GM21528 (cell line): ENCODE measurements around the gene HOXD4.
A peak's percentile ranks its signal among the peaks of the same experiment; 100 is the strongest.

ENCODE experiments used
- ATAC-seq: cut with Tn5 transposase; IDR thresholded peaks from one replicate; pipeline ENCODE4 v1.9.1; 2021; ENCODE audit warnings: mild to moderate bottlenecking, moderate library complexity; ENCODE audit not compliant: unreplicated experiment, low FRiP score

The HOXD4 gene

DNA sequence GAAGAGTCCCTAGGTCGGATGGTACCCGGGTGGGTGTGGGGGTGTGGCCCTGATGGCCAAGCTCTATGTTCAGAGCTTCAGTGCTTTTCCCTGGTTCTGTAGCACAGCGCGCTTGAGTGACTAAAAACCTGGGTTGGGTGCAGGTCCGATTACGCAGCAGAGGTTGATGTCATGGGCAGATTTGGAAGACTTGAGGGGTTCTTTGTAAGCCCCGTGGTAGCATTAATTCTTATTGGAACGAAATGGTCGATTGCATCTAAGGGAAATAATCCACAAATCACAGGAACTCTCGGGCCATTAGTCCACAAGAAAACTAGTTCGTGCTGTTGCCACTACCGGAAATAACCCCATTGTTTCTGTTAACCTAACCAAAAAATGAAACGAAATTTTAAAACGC lies 12.8 kb upstream of the HOXD4 start:
- ATAC-seq, result no peak

DNA sequence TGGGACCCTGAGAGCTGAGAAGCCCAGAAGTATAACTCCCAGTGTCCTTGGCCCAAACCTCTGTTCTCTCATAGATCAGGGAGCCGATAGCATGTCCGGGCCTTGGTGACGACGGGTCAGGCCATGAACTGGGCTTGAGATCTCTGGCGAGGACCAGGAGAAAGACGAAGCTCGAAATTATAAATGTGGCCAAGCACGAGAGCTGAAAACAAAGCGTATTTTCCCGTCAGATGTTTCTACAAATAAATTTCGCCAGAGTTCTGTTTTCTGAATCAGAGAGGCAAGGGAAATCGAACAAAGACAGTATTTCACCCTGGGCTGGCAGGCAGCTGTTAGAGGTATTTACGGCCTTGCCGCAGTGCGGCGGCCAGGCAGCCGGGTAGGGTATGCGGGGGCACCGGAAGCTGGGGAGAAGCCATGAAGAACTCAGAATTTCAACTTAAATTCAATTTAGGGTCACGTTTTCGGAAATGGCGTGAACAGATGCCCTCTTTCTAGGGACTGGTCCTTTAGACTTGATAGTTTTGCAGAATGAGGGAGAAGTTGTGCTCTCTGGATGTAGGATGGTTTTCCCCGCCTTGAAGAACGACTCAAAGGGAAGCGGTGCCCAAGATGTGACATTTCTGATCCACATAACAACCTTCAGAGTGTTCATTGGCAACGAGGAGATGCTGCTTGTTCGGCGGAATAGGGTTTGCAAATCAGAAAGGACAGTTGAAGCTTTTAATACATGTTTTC lies 12.3 kb upstream of the HOXD4 start:
- ATAC-seq, result no peak

DNA sequence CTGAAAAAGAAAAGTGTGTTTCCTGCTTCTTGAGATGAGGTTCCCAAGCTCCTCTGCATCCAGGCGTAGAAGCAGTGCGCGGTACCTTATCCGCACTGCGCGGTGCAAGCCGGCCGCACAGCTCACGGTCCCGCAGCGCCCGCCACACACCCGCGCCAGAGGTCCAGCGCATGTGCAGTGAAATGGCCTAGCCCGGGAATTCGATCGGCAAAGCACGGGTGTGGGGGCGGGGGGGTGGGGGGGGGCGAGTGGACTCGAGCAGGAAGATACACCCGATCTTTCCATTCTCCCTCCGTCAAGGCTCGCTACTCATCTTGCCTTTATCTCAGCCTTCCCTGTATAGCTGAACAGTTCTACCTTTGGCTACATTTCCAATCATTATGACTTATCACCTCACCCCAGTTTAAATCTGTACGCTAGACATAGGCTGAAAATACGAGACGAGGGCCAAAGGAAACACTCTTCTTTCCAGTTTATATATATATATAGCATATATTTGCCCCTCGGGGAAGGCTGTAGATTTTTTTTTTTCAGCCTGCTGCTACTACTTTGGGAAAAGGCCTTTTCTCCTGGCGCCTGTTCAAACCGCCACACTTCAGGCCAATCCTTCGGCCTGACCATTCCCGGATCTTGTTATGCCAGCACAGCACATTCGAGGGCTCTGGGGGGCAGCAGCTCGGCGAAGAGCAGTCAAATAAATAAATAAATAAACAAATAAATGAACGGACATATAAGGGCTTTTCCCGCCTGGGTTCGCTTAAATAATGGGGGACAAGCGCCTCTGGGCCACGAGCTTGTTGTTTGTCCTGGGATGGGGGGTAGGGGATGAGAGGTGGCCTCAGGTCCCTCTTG lies 11.5 kb upstream of the HOXD4 start:
- ATAC-seq, result no peak

DNA sequence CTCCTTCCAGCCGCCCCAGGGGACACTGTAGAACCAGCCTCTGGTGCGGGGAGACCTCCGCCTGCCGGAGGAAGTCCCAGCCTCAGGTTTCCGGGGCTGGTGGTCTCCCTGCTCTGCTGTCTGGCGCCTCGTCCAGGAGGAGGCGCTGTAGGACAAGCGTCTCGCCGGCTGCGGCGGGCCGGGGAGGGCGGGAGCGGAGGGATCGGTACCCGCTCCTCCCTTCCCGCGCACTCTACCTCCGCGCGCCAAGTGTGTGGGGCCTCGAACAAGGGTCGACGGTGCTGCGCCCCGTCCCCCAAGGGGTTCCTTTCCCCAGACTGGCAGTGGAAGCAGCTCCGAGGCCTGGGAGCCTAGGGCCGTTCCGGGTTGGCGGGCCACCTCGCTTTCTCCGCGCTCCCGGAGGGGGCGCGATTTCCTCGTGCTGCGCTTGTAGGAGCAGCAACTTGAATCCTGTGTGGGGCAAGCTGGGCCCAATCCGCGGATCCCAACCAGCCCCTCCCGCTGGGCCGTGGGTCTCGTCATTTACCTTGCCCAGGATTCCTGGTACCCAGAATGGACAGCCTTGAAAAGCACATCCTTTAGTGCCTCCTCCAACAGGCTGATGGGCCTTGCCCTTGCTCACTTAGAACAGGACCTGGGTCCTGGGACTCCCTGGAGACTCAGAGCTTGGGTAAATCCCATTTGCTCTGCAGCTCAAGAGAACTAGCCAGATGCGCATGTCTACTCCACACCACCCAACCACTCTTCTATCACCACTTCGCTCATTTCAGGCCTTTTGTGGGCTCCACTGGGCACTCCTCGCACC lies 10.6 kb upstream of the HOXD4 start:
- peak; percentile 95 for ATAC-seq

DNA sequence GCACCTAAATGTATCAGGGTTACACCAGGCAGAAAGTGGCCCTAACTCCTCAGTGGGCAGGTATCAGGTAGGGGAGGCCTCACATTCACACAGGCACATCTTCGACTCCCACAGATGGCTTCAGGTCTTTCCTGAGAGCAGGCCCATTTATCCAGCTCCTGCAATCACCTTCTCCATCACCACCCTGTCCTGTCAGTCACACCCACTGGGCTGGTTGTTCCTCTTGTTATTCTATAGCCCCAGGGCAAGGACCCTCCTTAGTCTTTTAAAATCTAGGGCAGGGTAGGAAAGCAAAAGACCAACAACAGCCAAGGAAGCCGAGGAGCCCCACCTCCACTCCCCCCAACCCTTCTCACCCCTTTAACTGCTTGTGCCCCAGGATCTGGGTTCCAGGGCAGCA lies 9.1 kb upstream of the HOXD4 start:
- ATAC-seq, result no peak

DNA sequence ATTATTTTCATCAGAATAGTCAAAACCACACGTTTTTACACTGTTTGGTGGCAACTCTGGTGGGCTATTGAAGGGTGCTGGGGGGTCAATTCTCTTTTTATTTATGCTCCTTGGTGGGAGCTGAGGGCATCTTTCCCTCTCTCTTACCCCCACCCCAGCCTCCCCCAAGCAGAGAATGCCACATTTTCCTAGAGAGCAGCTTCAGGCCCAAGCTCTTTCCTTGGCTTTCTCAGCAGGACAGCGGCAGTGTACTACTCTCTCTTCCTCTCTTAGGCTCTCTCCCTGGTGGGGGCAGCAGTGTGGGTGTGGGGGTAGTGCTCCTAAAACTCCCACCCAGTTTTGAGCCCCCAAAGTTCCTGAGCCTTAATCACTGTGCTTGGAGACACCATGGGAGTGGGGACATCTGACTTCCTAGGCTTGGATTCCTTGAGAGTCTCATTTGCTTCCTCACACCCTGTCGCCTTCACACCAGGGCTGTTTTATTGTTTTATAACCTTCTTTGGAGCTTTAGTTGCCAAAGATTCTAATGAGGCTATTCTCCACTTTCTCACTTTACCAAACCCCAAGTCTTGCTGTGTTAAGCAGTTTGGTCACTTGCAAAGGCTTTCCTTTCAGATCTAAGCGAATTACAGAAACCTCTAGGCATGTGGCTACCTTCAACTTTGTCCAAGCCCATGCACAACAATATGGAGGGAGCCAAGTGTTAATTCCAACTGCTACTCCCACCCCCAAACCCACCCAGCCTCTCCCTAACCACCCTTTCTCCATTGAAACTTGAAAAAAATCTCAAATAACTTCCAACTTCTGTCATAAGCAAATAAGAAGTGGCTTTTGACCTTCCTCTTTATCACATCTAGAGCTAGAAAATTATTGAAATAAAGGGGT lies 6.0 kb upstream of the HOXD4 start:
- ATAC-seq, result no peak

DNA sequence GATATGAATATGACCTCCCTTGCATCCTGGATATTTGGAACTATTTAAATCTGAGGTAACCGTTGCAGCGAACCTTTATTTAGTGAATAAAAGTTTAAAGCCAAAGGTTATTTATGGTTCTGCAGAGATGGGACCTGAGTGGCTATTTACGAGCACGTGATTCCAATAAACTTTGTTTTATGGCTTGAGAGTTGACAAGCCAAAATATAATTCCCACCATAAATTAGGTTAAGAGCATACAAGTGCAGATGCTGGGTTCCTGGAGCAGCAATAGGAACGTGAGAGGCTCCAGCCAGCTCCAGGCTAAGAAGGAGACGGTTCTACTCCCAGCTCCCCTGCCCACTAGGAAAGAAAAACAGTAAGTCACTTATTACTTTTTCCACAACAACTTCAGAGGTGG lies 5.2 kb upstream of the HOXD4 start:
- no peak for ATAC-seq

DNA sequence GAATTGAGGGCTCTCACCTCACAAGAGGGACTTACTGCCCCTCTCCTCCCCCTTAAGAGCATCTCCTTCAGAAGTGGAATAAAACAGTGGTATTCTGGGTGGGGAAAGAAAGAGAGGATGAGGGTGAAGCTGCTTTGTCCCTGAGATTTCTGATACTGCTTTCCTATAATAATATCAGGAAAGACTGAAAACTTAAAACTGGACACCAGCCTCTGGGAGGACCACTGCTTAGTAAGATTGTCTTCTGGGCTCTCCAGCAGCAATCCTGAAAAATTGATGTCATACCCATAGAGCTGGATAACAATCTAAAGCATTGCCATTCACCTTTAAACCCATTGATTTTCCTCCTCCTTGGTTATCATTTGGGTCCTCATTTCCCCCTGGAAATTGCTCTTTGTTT lies 4.7 kb upstream of the HOXD4 start:
- ATAC-seq, result no peak

DNA sequence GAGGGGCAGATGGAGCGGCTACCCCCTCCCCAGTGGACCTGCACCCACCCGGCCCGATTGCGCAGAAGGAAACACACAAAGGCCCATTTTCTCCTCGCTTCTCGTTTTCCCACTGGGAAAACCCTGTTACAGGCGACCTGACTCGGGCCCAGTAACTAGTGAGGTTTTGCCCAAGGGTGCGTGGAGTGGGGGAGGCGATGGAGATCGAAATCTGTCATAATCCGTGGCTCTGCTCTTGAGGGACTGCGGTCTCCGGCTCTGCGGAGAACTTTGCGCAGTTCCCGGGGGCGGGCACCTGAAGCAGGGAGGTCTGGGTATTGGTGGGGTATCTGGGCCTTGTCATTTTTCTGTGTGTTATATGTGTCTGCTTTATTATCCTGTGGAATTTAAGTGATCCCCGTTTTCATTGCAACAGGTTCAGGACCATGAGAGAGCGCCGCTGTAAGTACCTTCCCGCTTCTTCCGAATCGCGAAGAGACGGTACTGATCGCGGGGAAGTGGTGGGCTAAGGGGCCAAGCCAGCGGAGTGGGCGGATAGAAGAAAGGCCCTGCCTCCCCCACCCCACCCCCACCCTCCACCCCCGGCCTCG lies 4.0 kb upstream of the HOXD4 start:
- ATAC-seq, result no peak

DNA sequence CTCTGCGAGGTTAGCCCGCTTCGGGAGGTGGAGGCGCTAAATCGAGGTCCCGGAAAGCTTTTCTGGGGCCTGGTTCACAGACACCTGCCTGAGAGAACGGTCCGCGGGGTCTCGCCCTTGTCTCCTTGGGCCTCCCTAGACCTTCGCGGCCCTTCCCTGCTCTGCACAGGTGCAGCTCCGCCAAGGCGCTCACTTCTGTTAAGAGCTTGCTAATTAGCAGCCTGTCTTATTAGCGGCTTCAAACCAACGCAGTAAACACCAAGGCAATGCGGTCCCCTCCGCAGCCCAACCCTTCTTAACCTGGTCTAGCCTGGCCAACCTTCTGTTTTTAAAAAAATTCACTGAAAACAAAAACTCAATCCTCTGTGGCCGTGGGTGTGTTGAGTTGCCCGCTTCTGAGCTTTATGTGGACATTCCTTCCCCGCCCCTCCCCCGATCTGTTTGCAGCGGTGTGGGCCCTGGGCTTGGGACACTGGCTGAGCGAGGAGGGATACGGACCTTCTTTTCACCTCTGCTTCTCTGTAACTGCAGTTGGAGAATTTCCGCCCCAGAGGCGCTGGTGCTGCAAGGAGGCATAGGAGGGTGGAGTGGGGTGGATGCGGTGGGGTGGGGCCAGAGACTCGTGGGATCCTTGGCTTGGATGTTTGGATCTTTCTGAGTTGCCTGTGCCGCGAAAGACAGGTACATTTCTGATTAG lies 3.4 kb upstream of the HOXD4 start:
- no peak for ATAC-seq

DNA sequence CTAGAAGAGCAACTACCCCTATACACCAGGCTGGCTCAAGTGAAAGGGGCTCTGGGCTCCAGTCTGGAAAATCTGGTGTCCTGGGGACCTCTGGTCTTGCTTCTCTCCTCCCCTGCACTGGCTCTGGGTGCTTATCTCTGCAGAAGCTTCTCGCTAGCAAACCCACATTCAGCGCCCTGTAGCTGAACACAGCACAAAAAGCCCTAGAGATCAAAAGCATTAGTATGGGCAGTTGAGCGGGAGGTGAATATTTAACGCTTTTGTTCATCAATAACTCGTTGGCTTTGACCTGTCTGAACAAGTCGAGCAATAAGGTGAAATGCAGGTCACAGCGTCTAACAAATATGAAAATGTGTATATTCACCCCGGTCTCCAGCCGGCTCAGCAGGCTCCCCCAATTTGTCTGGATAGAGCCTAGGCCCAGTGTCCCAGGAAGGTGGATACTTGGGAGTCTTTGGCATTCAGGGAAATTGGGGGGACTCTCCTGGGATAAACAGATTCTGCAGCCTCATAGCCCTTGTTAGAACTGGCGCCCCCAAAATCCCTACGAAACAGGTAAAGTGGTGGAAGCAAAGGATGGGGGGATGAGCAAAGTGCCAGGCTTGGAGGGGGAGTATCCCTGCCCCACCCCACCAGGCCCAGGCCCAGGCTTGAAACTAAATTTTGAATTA lies 2.5 kb upstream of the HOXD4 start:
- no peak for ATAC-seq

DNA sequence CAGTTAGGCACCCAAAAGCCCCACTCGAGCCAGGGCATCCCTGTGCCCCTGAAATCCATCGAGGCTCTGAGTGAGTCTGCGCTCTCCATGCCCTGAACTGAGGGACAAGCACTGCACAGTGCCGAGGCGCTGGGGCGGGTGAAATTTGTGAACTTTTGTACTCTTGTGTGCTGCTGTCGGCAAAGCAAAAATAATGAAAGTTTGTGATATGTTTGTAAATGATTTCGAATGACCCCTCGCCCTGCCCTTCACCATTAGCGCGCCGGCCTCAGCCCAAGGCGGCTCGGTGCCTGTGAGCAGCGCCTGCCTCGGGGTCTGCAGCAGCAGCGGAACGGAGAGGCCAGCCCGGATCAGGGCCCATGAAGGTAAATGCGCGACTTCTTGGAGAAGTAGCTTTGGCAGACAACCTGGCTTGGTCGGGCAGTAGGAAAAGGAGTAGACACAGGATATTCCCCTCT lies 1.8 kb upstream of the HOXD4 start:
- ATAC-seq, result no peak

DNA sequence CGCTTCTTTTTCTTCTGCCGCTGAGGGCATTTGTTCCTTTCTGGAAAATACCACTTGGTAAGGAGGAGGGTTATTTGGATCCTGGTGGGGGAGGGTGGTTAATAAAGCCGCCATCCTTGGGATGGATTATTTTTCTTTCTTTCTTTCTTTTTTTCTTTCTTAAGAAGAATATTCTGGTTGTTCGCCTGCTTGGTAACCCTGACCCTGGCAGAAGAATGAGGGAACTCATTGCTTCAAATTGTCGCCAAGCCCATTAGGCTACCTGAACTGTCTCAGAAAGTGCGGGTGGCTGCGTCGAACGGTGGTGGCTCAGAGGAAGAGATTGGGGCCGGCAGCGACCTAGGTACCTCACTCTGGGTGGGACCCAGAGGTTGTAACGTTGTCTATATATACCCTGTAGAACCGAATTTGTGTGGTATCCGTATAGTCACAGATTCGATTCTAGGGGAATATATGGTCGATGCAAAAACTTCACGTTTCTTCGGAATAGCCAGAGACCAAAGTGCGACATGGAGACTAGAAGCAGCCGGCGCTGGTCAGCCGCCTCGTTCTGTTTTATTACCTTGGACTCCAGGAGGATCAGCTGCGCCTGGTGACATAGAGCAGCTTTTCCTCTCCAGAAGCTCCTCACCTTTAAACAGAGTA lies 1.3 kb upstream of the HOXD4 start:
- no peak for ATAC-seq

DNA sequence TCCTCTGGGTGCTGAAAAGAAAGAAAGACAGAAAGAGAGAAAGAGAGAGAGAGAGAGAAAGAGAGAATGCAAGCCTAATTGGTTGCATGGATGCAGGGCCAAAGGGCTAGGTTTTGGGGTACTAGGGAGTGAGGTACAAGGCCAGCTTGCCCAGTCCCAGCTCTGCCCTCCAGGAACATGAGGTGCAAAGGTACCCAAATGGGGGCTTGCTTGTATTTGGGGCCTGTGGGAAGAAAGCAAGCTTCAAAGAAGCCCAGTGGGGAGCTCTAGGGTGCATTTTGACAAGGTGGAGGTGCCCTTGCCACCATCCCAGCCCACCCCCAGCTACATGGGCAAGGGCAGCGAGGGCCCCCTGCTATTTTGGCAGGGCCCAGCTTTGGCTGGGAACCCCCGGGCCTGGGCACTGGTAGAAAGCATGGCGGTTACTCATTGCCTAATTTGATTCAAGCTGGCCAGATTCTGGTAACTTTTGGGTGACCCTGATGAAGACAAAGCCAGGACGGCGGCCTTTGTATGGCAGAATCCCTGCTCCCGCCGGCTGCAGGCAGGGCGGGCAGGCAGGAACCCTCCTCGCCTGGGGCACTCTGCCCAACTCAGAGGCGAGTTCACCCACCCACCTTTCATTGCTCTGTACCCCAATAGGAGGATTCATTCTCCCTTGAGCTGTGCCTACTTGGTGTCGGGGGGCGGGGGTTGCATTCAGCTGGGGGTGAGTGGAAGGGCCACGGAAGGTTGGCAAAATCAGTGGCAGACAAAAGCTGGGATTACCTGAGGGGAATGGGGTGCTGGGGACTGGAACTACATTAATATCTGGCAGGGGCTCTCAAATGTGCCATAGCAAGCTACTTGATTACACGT lies 537 bp upstream of the HOXD4 start:
- ATAC-seq, result no peak

DNA sequence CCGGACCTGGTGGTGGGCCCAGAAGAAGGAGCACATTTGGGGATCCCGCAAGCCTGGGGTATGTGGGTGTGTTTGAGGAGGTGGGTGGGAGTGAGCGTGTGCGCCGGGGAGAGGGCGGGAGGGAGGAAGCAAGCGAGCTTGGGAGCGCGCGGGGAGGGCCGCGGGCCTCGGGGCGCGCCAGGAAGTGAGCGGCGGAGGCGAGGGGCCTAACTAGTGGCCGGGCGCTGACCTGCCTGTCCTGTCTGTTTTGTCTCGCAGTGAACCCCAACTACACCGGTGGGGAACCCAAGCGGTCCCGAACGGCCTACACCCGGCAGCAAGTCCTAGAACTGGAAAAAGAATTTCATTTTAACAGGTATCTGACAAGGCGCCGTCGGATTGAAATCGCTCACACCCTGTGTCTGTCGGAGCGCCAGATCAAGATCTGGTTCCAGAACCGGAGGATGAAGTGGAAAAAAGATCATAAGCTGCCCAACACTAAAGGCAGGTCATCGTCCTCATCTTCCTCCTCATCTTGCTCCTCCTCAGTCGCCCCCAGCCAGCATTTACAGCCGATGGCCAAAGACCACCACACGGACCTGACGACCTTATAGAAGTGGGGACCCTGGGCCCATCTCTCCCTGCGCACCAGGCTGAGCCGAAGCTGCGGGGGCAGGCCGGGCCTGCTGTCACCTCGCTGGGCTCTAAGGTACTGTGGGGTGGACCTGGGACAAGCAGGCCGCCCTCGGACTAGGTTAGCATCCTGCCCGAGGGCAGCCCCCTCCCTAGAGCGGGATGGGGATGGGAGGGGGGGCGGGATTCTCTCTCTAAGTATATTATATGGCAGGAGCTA lies 1.2 kb downstream of the HOXD4 start:
- ATAC-seq, result no peak

DNA sequence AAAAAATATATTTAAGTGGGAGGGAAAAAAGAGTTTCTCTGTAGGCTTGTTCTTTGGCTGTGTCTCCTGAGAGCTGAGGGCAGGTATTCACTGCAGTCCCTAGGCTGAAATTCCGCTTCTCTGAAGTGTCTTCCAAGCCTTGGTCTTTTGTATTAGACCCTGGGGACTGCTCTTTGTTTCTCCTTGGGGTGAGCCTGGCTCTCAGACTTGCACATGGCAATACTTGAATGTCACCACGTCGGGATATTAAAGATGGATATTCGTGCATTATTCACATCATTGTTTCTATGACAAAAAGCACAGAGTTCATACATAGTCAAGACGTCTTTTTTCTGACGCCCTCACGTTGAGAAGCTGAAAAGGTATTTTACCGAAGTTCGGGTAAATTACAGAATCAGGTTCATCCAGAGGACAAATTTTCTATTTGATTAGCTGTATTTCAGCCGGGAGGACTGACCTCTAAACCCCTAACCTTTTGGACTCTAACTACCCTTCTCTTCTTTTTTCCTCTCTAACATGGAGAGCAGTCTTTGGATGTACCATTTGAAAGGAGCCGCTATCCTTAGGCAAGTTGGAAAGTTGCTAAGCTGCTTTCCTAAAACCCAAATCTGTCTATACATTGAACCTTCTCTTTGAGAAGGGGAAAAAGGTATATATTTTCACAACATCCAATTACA lies 3.4 kb downstream of the HOXD4 start:
- ATAC-seq, result no peak
